HG03565 (cell line): ENCODE measurements around the gene UGT2B15.
A peak's percentile ranks its signal among the peaks of the same experiment; 100 is the strongest.
"Not testable (repeated sequence)": the region's sequence is repeated elsewhere in the genome, so short reads cannot be mapped to it uniquely, and the experiment has no call there.

ENCODE experiments used
- ATAC-seq: cut with Tn5 transposase; IDR thresholded peaks from one replicate; pipeline ENCODE4 v1.9.1; 2021; ENCODE audit warnings: mild to moderate bottlenecking, moderate library complexity; ENCODE audit not compliant: unreplicated experiment

The UGT2B15 gene

DNA sequence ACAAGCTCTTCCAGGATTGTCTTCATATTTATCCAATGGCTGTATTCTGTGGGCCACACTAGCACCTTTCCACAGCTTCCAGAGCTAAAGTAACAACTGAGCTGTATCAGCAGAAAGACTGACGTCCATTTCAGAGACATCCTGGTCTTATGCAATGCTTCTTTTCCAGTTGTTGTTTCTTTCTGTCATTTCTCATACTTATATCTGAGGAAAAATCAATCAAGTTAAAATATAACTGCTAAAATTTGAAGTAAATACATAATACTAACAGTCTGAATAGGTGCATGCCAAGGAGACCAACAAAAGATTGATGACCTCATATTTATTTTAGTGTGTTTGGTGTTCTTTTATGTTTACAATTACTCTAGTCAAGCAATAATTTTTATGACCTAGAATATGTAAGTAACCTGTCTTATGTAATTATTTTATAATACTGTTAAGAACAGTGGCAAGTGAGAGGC lies at the start of gene UGT2B15:
UGT2B15 (minus strand) TSS at position 174 of the 461 bp plus-strand sequence; CDS start at position 140, 34 bp downstream.
- not testable (repeated sequence) for ATAC-seq

DNA sequence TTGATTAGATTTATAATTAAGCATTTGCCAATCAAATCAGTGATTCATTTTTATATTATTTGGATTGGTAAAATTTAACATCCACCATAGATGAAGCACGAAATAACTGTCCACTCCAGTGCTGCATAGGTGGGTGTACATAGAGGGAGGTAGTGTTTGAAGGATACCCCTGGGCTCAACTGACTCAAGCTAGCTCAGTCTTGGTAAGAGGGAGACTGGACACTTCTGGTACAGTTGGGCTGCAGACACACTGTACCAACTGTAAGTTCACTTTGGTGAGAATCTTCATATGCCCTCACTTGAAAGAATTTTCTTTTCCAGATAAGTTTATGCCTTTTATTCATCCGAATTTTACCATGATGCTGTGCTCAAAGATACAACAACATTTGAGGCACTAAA lies 48.6 kb upstream of the UGT2B15 start:
- no peak for ATAC-seq

DNA sequence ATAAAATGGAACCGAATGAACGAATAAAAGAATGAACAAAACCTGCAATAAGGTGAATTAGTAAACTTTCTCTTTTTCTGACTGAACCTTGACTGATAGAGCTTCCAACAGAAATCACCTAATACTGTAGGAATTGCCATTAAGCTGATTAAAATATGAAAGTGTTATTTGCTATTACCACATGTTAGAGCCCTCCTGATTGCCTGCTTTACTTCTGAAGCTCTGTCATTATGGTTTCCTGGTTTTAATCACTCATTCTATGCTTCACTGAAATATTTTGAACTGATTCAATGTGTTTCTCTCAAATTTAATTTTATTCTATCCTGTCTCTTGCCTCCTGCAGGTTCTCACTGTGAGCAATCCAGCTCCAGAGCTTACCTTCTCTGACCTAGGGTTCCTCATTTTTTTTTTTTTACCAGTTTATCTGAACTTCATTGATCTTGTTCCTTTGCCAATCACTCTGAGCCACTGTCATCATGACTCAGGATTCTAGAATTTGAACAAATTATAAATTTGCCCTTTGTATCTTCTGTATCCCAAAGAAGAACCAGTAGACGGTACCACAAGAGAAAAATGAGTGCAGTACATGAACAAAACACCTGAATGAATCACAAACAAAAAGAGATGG lies 48.1 kb upstream of the UGT2B15 start:
- ATAC-seq, result no peak

DNA sequence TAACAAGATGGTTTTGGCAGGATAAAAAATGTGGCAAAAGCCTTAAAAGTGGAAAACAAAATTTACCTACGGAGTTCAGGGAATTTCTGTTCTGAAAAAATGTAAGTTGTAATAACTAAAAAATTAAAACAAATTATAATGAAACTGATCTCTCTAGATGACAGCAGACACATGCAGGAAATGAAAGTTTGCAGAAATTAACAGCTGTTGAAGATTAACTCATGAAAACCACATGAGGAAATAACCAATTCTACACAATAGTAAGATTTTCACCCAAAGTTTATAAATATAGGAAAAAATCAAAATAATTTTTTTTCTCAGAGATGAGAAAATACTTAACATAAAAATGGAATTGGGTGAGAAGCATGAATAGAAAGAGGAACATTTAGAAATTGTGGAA lies 47.5 kb upstream of the UGT2B15 start:
- ATAC-seq, result no peak

DNA sequence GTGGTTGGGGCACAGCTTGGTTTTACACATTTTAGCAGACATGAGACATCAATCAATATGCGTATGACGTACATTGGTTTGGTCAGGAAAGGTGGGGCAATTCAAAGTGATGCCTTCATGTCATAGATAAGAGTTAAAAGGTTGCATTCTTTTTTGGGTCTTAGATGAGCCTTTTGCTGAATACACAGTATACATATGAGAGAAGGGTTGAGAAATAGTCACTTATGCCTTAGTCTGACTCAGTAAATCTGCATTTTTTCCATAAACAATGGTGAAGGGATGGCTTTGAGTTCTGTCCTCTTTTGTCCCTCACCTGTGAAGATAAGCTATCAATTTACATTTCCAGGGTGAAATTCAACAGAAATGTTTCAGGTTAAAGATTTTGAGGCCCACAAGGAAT lies 43.9 kb upstream of the UGT2B15 start:
- no peak for ATAC-seq

DNA sequence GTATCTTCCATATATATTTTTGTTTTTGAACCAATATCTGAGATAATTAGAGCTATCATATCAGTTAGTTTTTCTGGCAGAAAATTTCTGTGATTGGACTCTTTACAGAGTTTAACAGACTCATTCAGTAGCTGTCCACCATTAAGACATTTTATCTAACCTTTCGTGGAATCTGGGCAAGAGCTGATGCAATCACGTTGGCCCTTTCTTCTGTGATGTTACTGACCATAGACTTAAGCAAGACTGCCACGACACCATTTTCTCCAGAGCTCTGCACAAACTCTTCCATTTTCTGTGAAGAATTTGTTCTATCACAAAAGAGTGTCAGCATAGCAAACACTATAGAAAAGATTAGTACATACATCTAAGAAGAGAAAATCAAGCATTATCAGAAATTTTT lies 41.8 kb upstream of the UGT2B15 start:
- no peak for ATAC-seq

DNA sequence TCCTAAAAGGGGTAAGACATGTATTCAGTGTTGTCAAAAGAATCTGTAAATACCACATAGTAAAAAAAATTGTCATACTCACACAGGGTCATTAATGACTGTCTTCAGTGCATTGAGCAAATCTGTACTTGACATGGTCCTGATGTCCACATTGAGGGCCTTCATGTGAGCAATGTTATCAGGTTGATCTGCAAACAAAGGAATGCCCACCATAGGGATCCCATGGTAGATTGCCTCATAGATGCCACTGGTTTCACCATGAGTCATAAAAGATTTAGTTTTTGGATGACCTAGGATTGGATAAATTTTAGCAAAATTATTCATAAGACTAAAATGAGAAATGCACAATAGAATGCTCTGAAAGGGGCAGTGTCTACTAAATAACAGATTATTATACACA lies 38.1 kb upstream of the UGT2B15 start:
- no peak for ATAC-seq

DNA sequence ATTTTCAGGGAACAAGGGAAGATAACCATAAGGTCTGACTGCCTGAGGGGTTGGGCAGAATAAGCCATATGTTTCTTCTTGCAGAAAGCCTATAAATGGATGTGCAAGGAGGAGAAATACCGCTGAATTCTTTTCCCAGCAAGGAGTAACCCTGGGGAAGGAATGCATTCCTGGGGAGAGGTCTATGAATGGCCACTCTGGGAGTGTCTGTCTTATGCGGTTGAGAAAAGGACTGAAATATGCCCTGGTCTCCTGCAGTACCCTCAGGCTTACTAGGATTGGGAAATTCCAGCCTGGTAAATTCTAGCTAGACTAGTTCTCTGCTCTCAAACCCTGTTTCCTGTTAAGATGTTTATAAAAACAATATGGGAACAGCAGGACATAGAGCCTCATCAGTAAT lies 32.7 kb upstream of the UGT2B15 start:
- not testable (repeated sequence) for ATAC-seq

DNA sequence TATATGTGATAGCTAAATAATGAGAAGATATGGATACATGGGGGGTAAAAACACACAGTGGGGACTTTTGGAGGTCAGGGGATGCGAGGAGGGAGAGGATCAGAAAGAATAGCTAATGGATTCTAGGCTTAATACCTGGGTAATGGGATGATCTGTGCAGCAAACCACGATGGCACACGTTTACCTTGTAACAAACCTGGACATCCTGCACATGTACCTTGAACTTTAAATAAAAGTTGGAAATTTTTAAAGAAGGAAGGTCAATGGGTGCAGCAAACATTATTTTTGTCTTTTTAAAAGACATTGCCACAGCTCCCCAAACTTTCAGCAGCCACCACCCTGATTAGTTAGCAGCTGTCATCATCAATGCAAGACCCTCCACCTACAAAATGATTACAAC lies 29.7 kb upstream of the UGT2B15 start:
- ATAC-seq, result no peak

DNA sequence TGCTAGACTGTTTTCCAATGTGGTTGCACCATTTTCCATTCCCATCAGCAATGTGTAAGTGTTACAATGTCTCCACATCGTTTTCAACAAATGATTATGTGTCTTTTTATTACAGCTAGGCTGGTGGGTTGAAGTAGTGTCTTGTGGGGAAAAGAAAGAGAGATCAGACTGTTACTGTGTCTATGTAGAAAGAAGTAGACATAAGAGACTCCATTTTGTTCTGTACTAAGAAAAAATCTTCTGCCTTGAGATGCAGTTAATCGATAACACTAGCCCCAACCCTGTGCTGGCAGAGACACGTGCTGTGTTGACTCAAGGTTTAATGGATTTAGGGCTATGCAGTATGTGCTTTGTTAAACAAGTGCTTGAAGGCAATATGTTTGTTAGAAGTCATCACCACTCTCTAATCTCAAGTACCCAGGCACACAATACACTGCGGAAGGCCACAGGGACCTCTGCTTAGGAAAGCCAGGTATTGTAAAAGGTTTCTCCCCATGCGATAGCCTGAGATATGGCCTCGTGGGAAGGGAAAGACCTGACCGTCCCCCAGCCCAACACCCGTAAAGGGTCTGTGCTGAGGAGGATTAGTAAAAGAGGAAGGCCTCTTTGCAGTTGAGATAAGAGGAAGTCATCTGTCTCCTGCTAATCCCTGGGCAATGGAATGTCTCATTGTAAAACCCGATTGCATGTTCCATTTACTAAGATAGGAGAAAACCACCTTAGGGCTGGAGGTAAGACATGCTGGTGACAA lies 23.0 kb upstream of the UGT2B15 start:
- ATAC-seq, result no peak

DNA sequence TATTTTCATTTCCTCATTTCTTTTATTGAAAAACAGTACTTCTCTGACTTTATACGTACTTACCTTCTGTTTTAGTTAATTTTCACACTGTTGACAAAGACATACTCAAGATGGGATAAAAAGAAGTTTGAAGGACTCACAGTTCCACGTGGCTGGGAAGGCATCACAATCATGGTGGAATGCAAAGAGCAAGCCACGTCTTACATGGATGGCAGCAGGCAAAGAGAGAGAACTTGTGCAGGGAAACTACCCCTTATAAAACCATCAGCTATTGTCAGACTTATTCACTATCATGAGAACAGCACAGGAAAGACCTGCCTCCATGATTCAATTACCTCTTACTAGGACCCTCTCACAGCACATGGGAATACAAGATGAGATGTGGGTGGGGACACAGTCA lies 20.7 kb upstream of the UGT2B15 start:
- no peak for ATAC-seq

DNA sequence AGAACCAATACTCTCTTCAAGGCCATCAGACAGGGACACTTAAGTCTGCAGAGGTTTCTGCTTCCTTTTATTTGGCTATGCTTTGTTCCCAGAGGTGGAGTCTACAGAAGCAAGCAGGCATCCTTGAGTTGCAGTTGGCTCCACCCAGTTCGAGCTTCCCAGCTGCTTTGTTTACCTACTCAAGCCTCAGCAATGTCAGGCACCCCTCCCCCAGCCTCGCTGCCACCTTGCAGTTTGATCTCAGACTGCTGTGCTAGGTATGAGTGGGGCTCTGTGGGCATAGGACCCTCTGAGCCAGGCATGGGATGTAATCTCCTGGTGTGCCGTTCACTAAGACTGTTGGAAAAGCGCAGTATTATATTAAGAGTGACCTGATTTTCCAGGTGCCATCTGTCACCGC lies 12.6 kb upstream of the UGT2B15 start:
- ATAC-seq, result no peak

DNA sequence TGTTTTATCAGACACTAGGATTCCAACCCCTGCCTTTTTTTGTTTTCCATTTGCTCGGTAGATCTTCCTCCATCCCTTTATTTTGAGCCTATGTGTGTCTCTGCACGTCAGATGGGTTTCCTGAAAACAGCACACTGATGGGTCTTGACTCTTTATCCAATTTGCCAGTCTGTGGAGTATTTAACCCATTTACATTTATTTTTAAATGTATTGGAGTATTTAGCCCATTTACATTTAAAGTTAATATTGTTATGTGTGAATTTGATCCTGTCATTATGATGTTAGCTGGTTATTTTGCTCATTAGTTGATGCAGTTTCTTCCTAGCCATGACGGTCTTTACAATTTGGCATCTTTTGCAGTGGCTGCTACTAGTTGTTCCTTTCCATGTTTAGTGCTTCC lies 10.8 kb upstream of the UGT2B15 start:
- not testable (repeated sequence) for ATAC-seq

DNA sequence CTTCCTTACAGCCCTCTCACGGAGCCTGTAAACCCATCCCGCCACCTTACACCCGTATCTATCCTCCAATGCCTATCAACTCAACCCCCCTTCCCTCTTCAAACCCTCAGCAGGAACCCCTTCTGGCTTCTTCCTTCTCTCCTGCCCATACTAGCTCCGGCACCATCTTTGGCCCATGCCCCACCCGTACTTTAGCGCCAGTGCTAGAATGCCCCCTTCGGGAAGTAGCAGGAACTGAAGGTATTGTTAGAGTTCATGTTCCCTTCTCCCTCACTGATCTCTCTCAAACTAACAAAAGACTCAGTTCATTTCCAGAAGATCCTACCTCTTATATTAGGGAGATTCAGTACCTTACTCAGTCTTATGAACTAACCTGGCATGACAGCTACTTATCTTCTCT lies 2.7 kb upstream of the UGT2B15 start:
- ATAC-seq, result no peak

DNA sequence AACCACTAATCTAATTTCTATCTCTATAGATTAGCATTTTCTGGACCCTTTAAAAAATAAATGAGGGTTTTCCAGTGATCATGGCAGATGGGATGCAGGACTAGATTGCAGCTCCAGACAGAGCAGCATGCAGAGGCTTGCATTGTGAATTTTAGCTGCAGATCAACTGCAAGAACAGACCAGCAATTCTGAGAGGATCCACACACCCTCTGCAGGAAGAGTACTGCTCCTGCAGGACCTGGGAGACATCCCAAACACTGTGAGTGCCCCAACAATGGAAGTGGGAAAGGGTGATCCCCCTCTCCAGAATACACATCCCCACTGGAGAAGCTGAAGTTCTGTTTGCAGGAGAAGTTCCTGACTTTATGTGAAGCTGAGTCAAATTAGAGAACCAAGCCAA lies 765 bp upstream of the UGT2B15 start:
- ATAC-seq, result not testable (repeated sequence)

DNA sequence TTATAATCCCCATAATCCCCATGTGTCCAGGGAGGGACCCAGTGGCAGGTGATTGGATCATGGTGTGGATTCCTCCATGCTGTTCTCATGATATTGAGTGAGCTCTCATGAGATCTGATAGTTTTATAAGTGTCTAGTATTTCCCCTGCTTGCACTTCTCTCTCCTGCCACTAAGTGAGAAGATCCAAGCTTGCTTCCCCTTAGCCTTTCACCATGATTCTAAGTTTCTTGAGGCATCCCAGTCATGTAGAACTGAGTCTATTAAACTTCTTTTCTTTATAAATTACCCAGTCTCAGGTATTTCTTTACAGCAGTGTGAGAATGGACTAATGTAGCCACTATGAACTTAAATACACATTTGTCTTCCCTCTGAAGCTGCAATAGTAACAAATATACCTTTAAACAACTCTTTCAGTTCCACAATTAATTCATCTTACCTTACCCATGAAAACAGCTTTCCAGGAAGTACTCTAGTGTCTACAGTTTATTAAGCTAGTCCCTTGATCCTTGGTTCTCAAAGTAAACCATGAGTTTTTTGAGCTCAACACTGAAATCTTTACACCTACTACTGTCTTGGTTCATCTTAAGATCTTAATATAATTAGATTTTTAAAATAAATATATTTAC lies 1.8 kb downstream of the UGT2B15 start:
- peak; percentile 53 for ATAC-seq

DNA sequence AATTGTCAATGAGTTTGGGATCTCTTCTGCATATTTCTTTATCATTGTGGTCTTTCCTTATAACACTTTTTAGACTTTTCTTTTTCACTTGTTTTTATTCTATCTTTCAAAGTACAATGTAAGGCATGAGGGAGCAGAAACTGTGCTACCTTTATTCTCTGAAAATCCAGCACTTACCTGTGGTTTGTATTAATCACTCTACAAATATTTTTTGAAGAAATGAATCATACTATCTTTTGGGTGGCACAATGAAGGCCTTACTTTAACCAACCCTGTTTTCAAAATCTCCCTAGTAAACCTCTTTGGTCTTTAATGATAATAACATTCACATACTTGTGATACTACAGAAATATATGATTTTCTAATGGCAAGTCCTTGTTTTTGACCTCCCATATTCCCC lies 2.9 kb downstream of the UGT2B15 start:
- not testable (repeated sequence) for ATAC-seq

DNA sequence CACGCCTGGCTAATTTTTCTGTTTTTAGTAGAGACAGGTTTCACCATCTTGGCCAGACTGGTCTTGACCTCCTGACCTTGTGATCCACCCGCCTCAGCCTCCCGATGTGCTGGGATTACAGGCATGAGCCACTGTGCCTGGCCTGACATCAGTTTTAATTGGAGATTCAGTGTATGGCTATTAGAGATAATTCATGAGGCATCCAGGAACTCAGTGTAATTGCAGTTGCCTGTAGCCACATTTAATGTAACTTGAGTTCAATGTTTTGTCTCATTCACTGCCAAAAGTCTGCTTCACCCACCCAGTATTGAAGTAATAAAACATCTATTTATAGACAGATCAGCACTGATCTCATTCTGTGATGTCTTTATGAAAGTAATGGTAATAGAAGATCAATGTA lies 5.7 kb downstream of the UGT2B15 start:
- ATAC-seq, result not testable (repeated sequence)

DNA sequence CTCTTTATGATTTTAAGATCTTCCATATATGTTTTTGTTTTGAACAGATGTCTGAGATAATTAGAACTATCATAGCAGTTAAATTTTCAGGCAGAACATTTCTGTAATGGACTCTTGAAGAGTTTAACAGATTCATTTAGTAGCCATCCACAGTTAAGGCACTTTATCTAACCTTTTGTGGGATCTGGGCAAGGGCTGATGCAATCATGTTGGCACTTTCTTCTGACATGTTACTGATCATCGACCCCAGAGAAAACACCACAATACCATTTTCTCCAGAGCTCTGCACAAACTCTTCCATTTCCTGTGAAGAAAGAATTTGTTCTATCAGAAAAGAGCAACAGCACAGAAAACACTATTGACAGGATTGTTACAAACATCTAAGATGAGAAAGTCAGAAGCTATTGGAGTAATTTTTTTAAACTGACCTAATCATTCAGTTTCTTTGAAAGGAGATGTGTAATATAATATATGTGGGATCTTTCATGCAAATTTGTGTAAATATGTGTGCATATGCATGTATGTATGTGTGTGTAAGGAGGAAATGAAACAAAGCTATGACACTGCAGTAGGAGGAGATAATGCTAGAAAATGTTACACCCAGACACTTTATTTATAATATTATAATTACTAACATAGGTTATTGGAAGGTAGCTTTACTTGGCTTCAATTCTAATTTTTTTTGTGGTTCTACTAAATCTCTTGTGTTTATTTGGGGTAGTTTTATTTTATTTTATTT lies 7.4 kb downstream of the UGT2B15 start:
- ATAC-seq, result peak; percentile 50

DNA sequence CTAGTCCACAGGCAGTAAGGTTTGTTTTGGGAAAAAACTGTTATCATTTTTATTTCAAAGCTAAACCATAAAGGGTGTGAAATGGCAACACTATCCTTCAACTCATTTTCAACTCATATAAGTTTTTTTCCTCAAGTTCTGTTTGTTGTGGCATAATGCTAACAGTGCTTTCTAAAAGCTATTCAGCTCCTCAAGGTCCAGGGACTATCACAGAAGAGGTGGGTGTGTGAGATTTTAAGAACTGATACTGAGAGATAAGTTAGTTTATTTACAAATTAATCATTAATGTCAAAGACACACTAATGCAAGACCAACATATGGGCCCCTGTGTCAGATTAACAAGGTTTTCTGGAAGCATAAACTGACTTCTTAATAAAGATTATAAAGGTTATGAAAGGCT lies 11.8 kb downstream of the UGT2B15 start:
- ATAC-seq, result no peak

DNA sequence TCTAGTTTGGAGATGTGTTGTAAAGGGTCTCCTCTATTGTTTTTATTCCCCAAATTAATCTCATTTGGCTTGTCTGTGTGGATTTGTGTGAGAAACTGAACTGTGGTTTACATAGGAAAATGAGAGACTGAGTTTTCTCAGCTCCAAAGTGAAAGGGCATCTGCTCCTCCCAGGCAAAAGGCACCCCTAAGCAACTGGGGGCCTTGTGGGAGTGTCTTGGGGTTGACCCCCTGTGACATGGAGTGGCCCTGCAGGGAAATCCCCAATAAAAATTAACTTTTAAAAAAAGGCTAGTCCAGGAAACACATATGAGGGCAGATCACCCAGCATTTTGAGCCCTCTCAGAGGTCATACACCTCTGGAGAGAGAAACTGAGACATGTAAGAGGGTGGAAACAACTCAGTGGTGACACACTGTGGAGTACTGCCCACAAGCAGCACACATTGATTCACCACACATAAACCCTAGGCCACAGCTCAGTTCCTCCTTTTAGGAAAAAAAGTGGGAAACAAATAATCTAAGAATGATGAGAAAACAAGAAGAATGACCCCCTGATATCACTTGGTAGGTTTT lies 13.3 kb downstream of the UGT2B15 start:
- peak; percentile 61 for ATAC-seq
